ENCODE data around the gene C11orf21.

GRCh38 chr11:2265396-2265795, 36.3 kb downstream of the C11orf21 start:
- TF ChIP-seq CTCF (IDR thresholded peaks at IDR 0.05) (peak in 1 of 6 experiments; percentile 27), POLR2A (IDR thresholded peaks at IDR 0.05) (no peak)
